NCI-H2107 treated with DMSO at 0.1 percent for 48 hours (cell line): ENCODE results near the gene C14orf93.
"Not testable (repeated sequence)": the region's sequence is repeated elsewhere in the genome, so short reads cannot be mapped to it uniquely, and the experiment has no call there.

Experiments
- DNase-seq: peaks from one replicate; lab custom pipeline; 2025; ENCODE audit not compliant: unreplicated experiment; lab: John Stamatoyannopoulos, UW

C14orf93 gene

GRCh38 chr14:23021434-23021833 lies 11.5 kb upstream of the C14orf93 start:
- DNase-seq: no peak

GRCh38 chr14:23020143-23021128 lies 10.5 kb upstream of the C14orf93 start:
- no peak for DNase-seq

DNA sequence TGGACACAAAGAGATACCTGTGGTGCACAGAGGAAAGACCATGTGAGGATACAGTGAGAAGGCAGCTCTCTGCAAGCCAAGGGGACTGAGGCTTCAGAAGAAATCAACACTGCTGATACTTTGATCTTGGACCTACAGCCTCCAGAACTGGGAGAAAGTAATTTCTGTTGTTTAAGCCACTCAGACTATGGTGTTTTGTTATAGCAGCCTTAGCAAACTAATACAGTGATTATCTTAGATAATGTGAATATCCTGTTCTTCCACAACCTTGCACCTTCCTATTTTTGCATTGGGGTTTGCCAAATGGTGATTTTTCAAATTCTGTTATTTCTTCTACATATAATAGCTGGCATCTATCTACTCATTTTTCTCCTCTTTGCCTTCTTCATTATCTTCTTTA lies 8.2 kb upstream of the C14orf93 start:
- DNase-seq: no peak

- no peak for DNase-seq
These were observed 7.1 kb upstream of the C14orf93 start for GRCh38 chr14:23017091-23017490.

DNA sequence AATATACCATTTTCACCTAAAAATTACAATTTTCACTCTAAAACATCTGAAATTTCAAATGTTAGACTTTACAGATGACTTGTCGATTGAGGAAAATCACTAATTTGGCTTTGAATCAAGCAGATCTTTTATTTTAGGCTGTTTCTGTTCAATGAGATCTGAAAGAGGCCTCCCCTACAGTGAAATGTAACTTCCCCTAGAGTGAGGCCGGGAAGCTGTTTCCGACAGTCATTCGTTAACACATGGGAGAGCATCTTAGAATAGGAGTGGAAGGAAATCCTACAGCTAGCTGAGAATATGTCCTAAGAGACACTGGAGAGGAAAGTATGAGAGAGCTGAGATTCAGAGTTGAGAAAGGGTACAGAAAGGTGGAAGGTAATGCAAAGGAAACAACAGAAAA lies 5.7 kb upstream of the C14orf93 start:
- no peak for DNase-seq

- DNase-seq: not testable (repeated sequence)
These were observed 3.8 kb upstream of the C14orf93 start for GRCh38 chr14:23013749-23014054.

GRCh38 chr14:23013054-23013748 lies 3.3 kb upstream of the C14orf93 start:
- no peak for DNase-seq

- DNase-seq: no peak
These were observed 432 bp downstream of the C14orf93 start for GRCh38 chr14:23009483-23009938.

GRCh38 chr14:23008831-23009230 lies 1.1 kb downstream of the C14orf93 start:
- DNase-seq: peak; percentile 87

- peak; percentile 100 for DNase-seq
These were observed 3.2 kb downstream of the C14orf93 start for GRCh38 chr14:23006544-23007419.

- peak; percentile 28 for DNase-seq
These were observed 3.8 kb downstream of the C14orf93 start for GRCh38 chr14:23006188-23006534.

DNA sequence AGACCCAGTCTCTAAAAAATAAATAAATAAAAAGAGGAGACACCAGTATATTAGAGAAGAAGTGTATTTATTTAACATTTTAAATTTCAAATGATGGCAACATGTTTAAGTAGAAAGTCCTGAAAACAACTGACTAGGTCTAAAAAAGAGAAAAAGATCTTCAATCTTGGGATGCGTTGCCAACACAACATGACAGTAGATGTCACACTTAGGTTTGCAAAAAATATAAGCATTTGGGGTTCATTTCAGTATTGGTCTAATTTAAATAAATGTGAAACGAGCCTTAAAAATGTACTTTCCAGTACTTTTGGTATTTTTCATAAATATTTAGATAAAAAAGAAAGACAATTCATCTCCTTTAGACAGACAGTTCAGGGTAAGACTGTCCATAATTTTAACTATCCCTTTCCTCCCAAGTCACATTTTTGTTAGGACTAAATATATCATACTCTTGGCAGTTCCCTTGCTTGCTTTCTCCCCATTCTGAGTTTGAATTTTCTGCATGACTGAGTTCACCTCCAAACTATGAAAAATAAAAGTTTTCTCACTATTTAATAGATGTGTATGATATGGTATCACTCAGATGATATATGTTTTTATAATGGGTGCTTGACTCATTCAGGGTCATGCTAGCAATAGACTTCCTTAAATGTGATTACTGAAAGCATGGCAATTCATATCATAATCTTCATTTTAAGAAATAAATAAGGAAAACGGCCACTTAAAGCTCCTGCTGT lies 4.3 kb downstream of the C14orf93 start:
- no peak for DNase-seq

DNA sequence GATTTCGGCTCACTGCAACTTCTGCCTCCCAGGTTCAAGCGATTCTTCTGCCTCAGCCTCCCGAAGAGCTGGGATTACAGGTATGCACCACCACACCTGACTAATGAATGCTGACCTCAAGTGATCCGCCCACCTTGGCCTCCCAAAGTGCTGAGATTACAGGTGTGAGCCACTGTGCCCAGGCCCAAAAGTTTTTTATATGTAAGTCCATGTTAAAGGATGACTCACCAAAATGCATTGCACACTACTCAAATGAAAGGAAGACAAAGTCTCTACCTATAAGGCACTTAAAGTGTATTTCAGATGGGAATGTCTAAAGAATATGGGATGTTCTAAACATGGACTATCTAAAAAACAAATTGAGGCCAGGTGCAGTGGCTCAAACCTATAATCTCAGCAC lies 5.7 kb downstream of the C14orf93 start:
- not testable (repeated sequence) for DNase-seq

DNA sequence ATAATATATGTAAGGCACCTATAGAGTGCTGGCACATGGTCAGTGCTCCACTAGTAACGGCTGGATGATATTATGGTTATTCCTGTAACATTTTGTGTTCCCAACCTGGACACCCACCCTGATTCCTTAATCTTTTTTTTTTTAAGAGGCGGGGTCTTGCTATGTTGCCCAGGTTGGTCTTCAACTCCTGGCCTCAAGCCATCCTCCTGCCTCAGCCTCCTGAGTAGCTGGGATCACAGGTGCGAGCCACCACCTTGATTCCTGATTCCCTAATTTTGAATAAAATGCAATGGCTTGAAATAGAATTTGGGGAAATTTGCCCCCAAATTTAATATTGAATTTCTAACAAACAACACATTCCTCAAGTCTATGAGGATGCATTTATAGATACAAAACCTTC lies 7.4 kb downstream of the C14orf93 start:
- no peak for DNase-seq

GRCh38 chr14:23000860-23001259 lies 9.1 kb downstream of the C14orf93 start:
- no peak for DNase-seq

- DNase-seq: no peak
These were observed 11.5 kb downstream of the C14orf93 start for GRCh38 chr14:22998329-22999012.

GRCh38 chr14:22997676-22998323 lies 12.1 kb downstream of the C14orf93 start:
- DNase-seq: no peak

GRCh38 chr14:22996768-22997654 lies 12.9 kb downstream of the C14orf93 start:
- DNase-seq: no peak
